Natural killer cell (primary cell): Measurements from ENCODE around the gene PES1. TPM values are rescaled to one million over a fixed set of nuclear protein-coding genes. Genes with fewer than 3 reads are reported as not detected.
"Not testable (repeated sequence)": the region's sequence is repeated elsewhere in the genome, so short reads cannot be mapped to it uniquely, and the experiment has no call there.

Experiments used
- ATAC-seq, 3 donors: fragments of 150-1000 bp in 2 of 3; fragments of 200-7000 bp in 1 of 3; cut with Tn5 transposase; 1 replicate in 1 of 3; 2 replicates in 2 of 3; pipeline ENCODE4 v1.10.0; 2021; ENCODE audit warnings: mild to moderate bottlenecking in 2 of 3, moderate library complexity in 2 of 3
- DNase-seq, 2 donors: peaks; one replicate each; pipeline versions ENCODE4 v3.0.0 to v3.0.0-alpha.2; 2013 to 2021; ENCODE audit warnings: mixed read lengths in 1 of 2
- H3K27ac ChIP-seq: one replicate; pipeline ENCODE4 v1.5.1; 2013; ENCODE audit warnings: mild to moderate bottlenecking, low read length
- H3K27me3 ChIP-seq: one replicate; pipeline ENCODE4 v1.6.1; 2013; ENCODE audit warnings: low read length; ENCODE audit not compliant: control insufficient read depth, insufficient read depth
- H3K36me3 ChIP-seq: one replicate; pipeline ENCODE4 v1.6.1; 2013; ENCODE audit warnings: low read length; ENCODE audit not compliant: control insufficient read depth, insufficient read depth
- H3K4me1 ChIP-seq: one replicate; pipeline ENCODE4 v1.6.1; 2013; ENCODE audit warnings: low read length; ENCODE audit not compliant: control insufficient read depth, insufficient read depth
- H3K4me3 ChIP-seq: one replicate; pipeline ENCODE4 v1.5.1; 2013; ENCODE audit warnings: low read length
- H3K9me3 ChIP-seq: one replicate; pipeline ENCODE4 v1.6.1; 2013; ENCODE audit warnings: low read length; ENCODE audit not compliant: control insufficient read depth, insufficient read depth
- H3K27ac Mint-ChIP-seq, 2 donors: one replicate each; pipeline ENCODE4 v1.8.0; 2022; ENCODE audit warnings: mild to moderate bottlenecking in 2 of 2, mixed read lengths in 2 of 2, moderate library complexity in 1 of 2
- H3K27me3 Mint-ChIP-seq, 2 donors: one replicate each; pipeline ENCODE4 v1.8.0; 2022; ENCODE audit warnings: low read depth in 2 of 2, mixed read lengths in 2 of 2
- H3K36me3 Mint-ChIP-seq: one replicate; pipeline ENCODE4 v1.8.0; 2022; ENCODE audit warnings: mixed read lengths
- H3K4me1 Mint-ChIP-seq, 2 donors: one replicate each; pipeline ENCODE4 v1.8.0; 2022; ENCODE audit warnings: mixed read lengths in 2 of 2
- H3K4me3 Mint-ChIP-seq: one replicate; pipeline ENCODE4 v1.8.0; 2022; ENCODE audit warnings: mild to moderate bottlenecking, moderate library complexity, mixed read lengths
- H3K9me3 Mint-ChIP-seq, 2 donors: one replicate each; pipeline ENCODE4 v1.8.0; 2022; ENCODE audit warnings: mixed read lengths in 2 of 2
- CTCF ChIP-seq: fragments of 200-600 bp; IDR thresholded peaks from one replicate; pipeline ENCODE4 v1.8.0; 2022; ENCODE audit warnings: antibody characterized with exemption
- WGBS: methylation state at CpG from one replicate; pipeline ENCODE4 v1.1.7; 2013; ENCODE audit warnings: missing lambda C conversion rate; ENCODE audit not compliant: insufficient coverage; 5-methylcytosine and 5-hydroxymethylcytosine counted together
- intact Hi-C: fragments of 100-400 bp; cut with micrococcal nuclease; formaldehyde crosslinking; loops from one replicate; pipeline ENCODE4 v1.14.2; 2022
- total RNA-seq, 4 donors: library from RNA; stranded (reverse); fragments of 120-200 nt in 1 of 4; gene quantifications; one replicate each; pipeline versions ENCODE4 v1.2.3 to v1.2.4, GENCODE V29; 2013 to 2022

PES1 gene
- total RNA-seq, 3 donors from 2014 or later (not counting 1 experiment from before 2014, with no cell fraction given): 30.9 to 39.7 (median 34.9) TPM

GRCh38 chr22:30626413-30626812 lies 34.7 kb upstream of the PES1 start:
- DNase-seq (no peak), ATAC-seq (no peak)
- Mint-ChIP-seq H3K27ac (no peak overlapping the region), H3K27me3 (peaks cover 0 to 2% of the 10 kb centered on the region in 2 donors), H3K9me3 (no peaks in the 10 kb centered on the region), H3K4me3 (no peak overlapping the region), H3K36me3 (no peaks in the 10 kb centered on the region), H3K4me1 (no peaks in the 10 kb centered on the region)
- Histone ChIP-seq H3K9me3 (no peaks in the 10 kb centered on the region), H3K4me3 (no peak overlapping the region), H3K4me1 (no peaks in the 10 kb centered on the region), H3K27ac (no peak overlapping the region), H3K27me3 (no peaks in the 10 kb centered on the region), H3K36me3 (no peaks in the 10 kb centered on the region)
- no peak for TF ChIP-seq CTCF
- intact Hi-C loops: no loop called here
- WGBS: 76% methylated on average over 5 of the region's 5 CpGs

GRCh38 chr22:30619909-30620308 lies 28.2 kb upstream of the PES1 start:
- H3K4me1 ChIP-seq, ATAC-seq, H3K36me3 Mint-ChIP-seq, H3K27me3 ChIP-seq, H3K27ac ChIP-seq, H3K9me3 Mint-ChIP-seq, H3K27me3 Mint-ChIP-seq, H3K4me1 Mint-ChIP-seq, H3K27ac Mint-ChIP-seq, H3K4me3 ChIP-seq, H3K9me3 ChIP-seq, H3K36me3 ChIP-seq, DNase-seq, intact Hi-C loops, H3K4me3 Mint-ChIP-seq: not testable (repeated sequence)
- WGBS: 100% methylated on average over 2 of the region's 6 CpGs

GRCh38 chr22:30617819-30618218 lies 26.1 kb upstream of the PES1 start:
- no peak for DNase-seq
- intact Hi-C loops: no loop called here
- Mint-ChIP-seq H3K36me3 (no peaks in the 10 kb centered on the region), H3K27ac (no peak overlapping the region), H3K4me1 (no peaks in the 10 kb centered on the region), H3K27me3 (peaks cover 0 to 2% of the 10 kb centered on the region in 2 donors), H3K9me3 (no peaks in the 10 kb centered on the region), H3K4me3 (no peak overlapping the region)
- Histone ChIP-seq H3K4me3 (no peak overlapping the region), H3K27me3 (no peaks in the 10 kb centered on the region), H3K9me3 (no peaks in the 10 kb centered on the region), H3K36me3 (no peaks in the 10 kb centered on the region), H3K27ac (no peak overlapping the region), H3K4me1 (no peaks in the 10 kb centered on the region)
- no peak for TF ChIP-seq CTCF
- no peak for ATAC-seq
- 92% methylated on average over 5 of the region's 6 CpGs for WGBS

- H3K27me3 ChIP-seq: no peaks in the 10 kb centered on the region
- no peaks in the 10 kb centered on the region for H3K9me3 ChIP-seq
- H3K27me3 Mint-ChIP-seq: no peaks in the 10 kb centered on the region
- H3K4me1 ChIP-seq: no peaks in the 10 kb centered on the region
- H3K9me3 Mint-ChIP-seq: no peaks in the 10 kb centered on the region
- H3K4me3 ChIP-seq: no peak overlapping the region
- ATAC-seq: no peak
- no peak for DNase-seq
- no peaks in the 10 kb centered on the region for H3K36me3 Mint-ChIP-seq
- intact Hi-C loops: no loop called here
- no peak overlapping the region for H3K27ac ChIP-seq
- no peaks in the 10 kb centered on the region for H3K4me1 Mint-ChIP-seq
- H3K27ac Mint-ChIP-seq: no peak overlapping the region
- TF ChIP-seq CTCF: no peak
- no peaks in the 10 kb centered on the region for H3K36me3 ChIP-seq
- WGBS: 83% methylated on average over 6 of the region's 7 CpGs
- no peak overlapping the region for H3K4me3 Mint-ChIP-seq
Measured at GRCh38 chr22:30615543-30615954, 23.8 kb upstream of the PES1 start.
